Endothelial cell (in vitro differentiated cells): ENCODE results near the gene INPPL1. TPM values are rescaled to one million over a fixed set of nuclear protein-coding genes. Genes with fewer than 3 reads are reported as not detected.

Experiments
- DNase-seq: peaks from one replicate; pipeline ENCODE4 v3.0.0; 2021; ENCODE audit warnings: low spot score
- H3K27ac Mint-ChIP-seq: one replicate; pipeline ENCODE4 v1.8.0; 2021; ENCODE audit warnings: mixed read lengths, inconsistent platforms; ENCODE audit not compliant: unreplicated experiment
- H3K27me3 Mint-ChIP-seq: one replicate; pipeline ENCODE4 v1.8.0; 2021; ENCODE audit warnings: mild to moderate bottlenecking, moderate library complexity, mixed read lengths, inconsistent platforms; ENCODE audit not compliant: unreplicated experiment
- H3K36me3 Mint-ChIP-seq: one replicate; pipeline ENCODE4 v1.8.0; 2021; ENCODE audit warnings: mild to moderate bottlenecking, low read depth, mixed read lengths, inconsistent platforms; ENCODE audit not compliant: unreplicated experiment
- H3K4me1 Mint-ChIP-seq: one replicate; pipeline ENCODE4 v1.8.0; 2021; ENCODE audit warnings: mild to moderate bottlenecking, mixed read lengths, inconsistent platforms; ENCODE audit not compliant: unreplicated experiment
- H3K4me3 Mint-ChIP-seq: one replicate; pipeline ENCODE4 v1.8.0; 2021; ENCODE audit warnings: mild to moderate bottlenecking, mixed read lengths, inconsistent platforms; ENCODE audit not compliant: unreplicated experiment
- H3K9me3 Mint-ChIP-seq: one replicate; pipeline ENCODE4 v1.8.0; 2021; ENCODE audit warnings: mixed read lengths, inconsistent platforms; ENCODE audit not compliant: unreplicated experiment
- total RNA-seq: library from RNA; stranded (reverse); fragmentation: NEBNext Ultra II Directional; extraction: Animal tissue kit (Norgen Biotek cat#: 25700); gene quantifications from one replicate; pipeline ENCODE4 v1.2.1, GENCODE V29; 2021; ENCODE audit not compliant: unreplicated experiment
- TF ChIP-seq, protein P1 (sequence below): fragments of 200-600 bp; sonication (generic); IDR thresholded peaks from one replicate; pipeline ENCODE4 v1.5.0; 2021; ENCODE audit warnings: antibody characterized with exemption; ENCODE audit not compliant: unreplicated experiment

INPPL1 gene
- total RNA-seq, 1 donor from 2014 or later: 168 TPM

DNA sequence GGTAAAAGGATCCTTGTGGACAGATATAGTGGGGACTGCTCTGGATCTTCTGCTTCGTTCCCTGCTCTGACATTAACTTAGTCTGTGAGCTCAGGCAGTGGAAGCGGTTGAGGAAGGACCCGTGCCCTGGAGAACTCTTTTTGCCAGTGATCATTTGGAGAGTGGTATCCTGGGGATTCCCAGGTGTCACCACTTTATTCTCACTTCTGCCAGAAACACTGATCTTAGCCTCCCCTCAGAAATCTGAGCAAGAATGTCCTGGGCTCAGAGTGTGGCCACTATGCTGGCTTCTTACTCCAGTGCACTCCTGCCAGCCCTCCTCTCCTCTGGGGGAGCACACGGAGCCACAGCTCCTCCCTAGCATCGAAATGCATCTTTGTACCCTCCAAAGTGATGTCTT, 27.0 kb downstream of the INPPL1 start:
- Mint-ChIP-seq H3K27me3 (peaks cover 8% of the 10 kb centered on the region), H3K27ac (no peak overlapping the region), H3K4me1 (peaks cover 10% of the 10 kb centered on the region), H3K9me3 (no peaks in the 10 kb centered on the region), H3K4me3 (no peak overlapping the region), H3K36me3 (peaks cover 2% of the 10 kb centered on the region)
- TF ChIP-seq, protein P1, sequence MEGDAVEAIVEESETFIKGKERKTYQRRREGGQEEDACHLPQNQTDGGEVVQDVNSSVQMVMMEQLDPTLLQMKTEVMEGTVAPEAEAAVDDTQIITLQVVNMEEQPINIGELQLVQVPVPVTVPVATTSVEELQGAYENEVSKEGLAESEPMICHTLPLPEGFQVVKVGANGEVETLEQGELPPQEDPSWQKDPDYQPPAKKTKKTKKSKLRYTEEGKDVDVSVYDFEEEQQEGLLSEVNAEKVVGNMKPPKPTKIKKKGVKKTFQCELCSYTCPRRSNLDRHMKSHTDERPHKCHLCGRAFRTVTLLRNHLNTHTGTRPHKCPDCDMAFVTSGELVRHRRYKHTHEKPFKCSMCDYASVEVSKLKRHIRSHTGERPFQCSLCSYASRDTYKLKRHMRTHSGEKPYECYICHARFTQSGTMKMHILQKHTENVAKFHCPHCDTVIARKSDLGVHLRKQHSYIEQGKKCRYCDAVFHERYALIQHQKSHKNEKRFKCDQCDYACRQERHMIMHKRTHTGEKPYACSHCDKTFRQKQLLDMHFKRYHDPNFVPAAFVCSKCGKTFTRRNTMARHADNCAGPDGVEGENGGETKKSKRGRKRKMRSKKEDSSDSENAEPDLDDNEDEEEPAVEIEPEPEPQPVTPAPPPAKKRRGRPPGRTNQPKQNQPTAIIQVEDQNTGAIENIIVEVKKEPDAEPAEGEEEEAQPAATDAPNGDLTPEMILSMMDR: no peak
- DNase-seq: no peak

DNA sequence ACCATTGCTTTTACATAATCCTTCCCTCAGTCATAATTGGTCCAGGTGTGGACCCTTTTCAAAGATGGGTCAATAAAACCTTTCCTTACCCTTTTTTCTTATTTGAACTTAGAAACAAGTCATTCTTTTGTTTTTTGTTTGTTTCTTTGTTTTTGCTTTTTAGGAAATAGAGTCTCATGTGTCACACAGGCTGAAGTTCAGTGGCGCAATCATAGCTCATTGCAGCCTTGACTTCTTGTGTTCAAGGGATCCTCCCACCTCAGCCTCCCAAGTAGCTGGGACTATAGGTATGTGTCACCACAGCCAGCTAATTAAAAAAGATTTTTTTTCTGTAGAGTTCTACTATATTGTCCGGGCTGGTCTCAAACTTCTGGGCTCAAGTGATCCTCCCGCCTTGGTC, 28.8 kb downstream of the INPPL1 start:
- Mint-ChIP-seq H3K9me3 (no peaks in the 10 kb centered on the region), H3K27me3 (peaks cover 8% of the 10 kb centered on the region), H3K36me3 (peaks cover 2% of the 10 kb centered on the region), H3K4me1 (peaks cover 10% of the 10 kb centered on the region), H3K4me3 (no peak overlapping the region), H3K27ac (no peak overlapping the region)
- TF ChIP-seq, protein P1: no peak
- DNase-seq: no peak

- Mint-ChIP-seq H3K9me3 (no peaks in the 10 kb centered on the region), H3K27ac (no peak overlapping the region), H3K36me3 (peaks cover 2% of the 10 kb centered on the region), H3K4me3 (no peak overlapping the region), H3K27me3 (peaks cover 8% of the 10 kb centered on the region), H3K4me1 (peaks cover 10% of the 10 kb centered on the region)
- no peak for DNase-seq
- TF ChIP-seq, protein P1: no peak
Observed at GRCh38 chr11:72254299-72254993, 29.9 kb downstream of the INPPL1 start.

GRCh38 chr11:72257570-72257969, 33.0 kb downstream of the INPPL1 start:
- H3K4me1 Mint-ChIP-seq: peaks cover 10% of the 10 kb centered on the region
- no peaks in the 10 kb centered on the region for H3K9me3 Mint-ChIP-seq
- H3K27ac Mint-ChIP-seq: no peak overlapping the region
- TF ChIP-seq, protein P1: no peak
- DNase-seq: no peak
- H3K36me3 Mint-ChIP-seq: peaks cover 2% of the 10 kb centered on the region
- peaks cover 5% of the 10 kb centered on the region for H3K27me3 Mint-ChIP-seq
- H3K4me3 Mint-ChIP-seq: no peak overlapping the region

GRCh38 chr11:72259490-72259889, 34.9 kb downstream of the INPPL1 start:
- TF ChIP-seq, protein P1: no peak
- no peaks in the 10 kb centered on the region for H3K36me3 Mint-ChIP-seq

More at GRCh38 chr11:72259490-72259889, 34.9 kb downstream of the INPPL1 start:
- H3K9me3 Mint-ChIP-seq: no peaks in the 10 kb centered on the region
- peaks cover 3% of the 10 kb centered on the region for H3K27me3 Mint-ChIP-seq
- H3K27ac Mint-ChIP-seq: no peak overlapping the region
- no peak for DNase-seq
- no peak overlapping the region for H3K4me3 Mint-ChIP-seq
- peaks cover 5% of the 10 kb centered on the region for H3K4me1 Mint-ChIP-seq
